ENCODE data around the gene LGALS13.
A peak's percentile ranks its signal among the peaks of the same experiment; 100 is the strongest.

The LGALS13 gene

GRCh38 chr19:39602224-39602623 lies at the start of gene LGALS13:
Gene LGALS13, plus strand, starts transcription at chr19:39602524. Its CDS starts 45 bp downstream, at chr19:39602569.
- DNase-seq (ENCODE audit: low read depth in 2 of 2): no peak

GRCh38 chr19:39553082-39553652 lies 49.2 kb upstream of the LGALS13 start:
- no peak for DNase-seq (ENCODE audit: low read depth in 2 of 2)

GRCh38 chr19:39554701-39555311 lies 47.5 kb upstream of the LGALS13 start:
- DNase-seq (ENCODE audit: low read depth in 2 of 2): no peak

- no peak for DNase-seq (ENCODE audit: low read depth in 2 of 2)
Measured at GRCh38 chr19:39555883-39556282, 46.4 kb upstream of the LGALS13 start.

- no peak for DNase-seq (ENCODE audit: low read depth in 2 of 2)
Measured at GRCh38 chr19:39557811-39558623, 44.3 kb upstream of the LGALS13 start.

GRCh38 chr19:39558624-39559117 lies 43.7 kb upstream of the LGALS13 start:
- DNase-seq (ENCODE audit: low read depth in 2 of 2): peak in 1 of 2 donors; percentile 23

GRCh38 chr19:39563408-39563807 lies 38.9 kb upstream of the LGALS13 start:
- no peak for DNase-seq (ENCODE audit: low read depth in 2 of 2)

- DNase-seq (ENCODE audit: low read depth in 2 of 2): no peak
Measured at GRCh38 chr19:39566064-39566463, 36.3 kb upstream of the LGALS13 start.

- no peak for DNase-seq (ENCODE audit: low read depth in 2 of 2)
Measured at GRCh38 chr19:39568604-39569003, 33.7 kb upstream of the LGALS13 start.

GRCh38 chr19:39582442-39582841 lies 19.9 kb upstream of the LGALS13 start:
- peak in 1 of 2 donors; percentile 7 for DNase-seq (ENCODE audit: low read depth in 2 of 2)

- DNase-seq (ENCODE audit: low read depth in 2 of 2): no peak
Measured at GRCh38 chr19:39582891-39583625, 19.3 kb upstream of the LGALS13 start.

- DNase-seq (ENCODE audit: low read depth in 2 of 2): no peak
Measured at GRCh38 chr19:39587496-39587895, 14.8 kb upstream of the LGALS13 start.

GRCh38 chr19:39588066-39588465 lies 14.3 kb upstream of the LGALS13 start:
- DNase-seq (ENCODE audit: low read depth in 2 of 2): no peak

- DNase-seq (ENCODE audit: low read depth in 2 of 2): no peak
Measured at GRCh38 chr19:39590265-39590664, 12.1 kb upstream of the LGALS13 start.

GRCh38 chr19:39592381-39592780 lies 9.9 kb upstream of the LGALS13 start:
- no peak for DNase-seq (ENCODE audit: low read depth in 2 of 2)

- no peak for DNase-seq (ENCODE audit: low read depth in 2 of 2)
Measured at GRCh38 chr19:39595950-39596349, 6.4 kb upstream of the LGALS13 start.

GRCh38 chr19:39596911-39597310 lies 5.4 kb upstream of the LGALS13 start:
- no peak for DNase-seq (ENCODE audit: low read depth in 2 of 2)

GRCh38 chr19:39599116-39599515 lies 3.2 kb upstream of the LGALS13 start:
- peak in 1 of 2 donors; percentile 4 for DNase-seq (ENCODE audit: low read depth in 2 of 2)

GRCh38 chr19:39603825-39604224 lies 1.5 kb downstream of the LGALS13 start:
- no peak for DNase-seq (ENCODE audit: low read depth in 2 of 2)

GRCh38 chr19:39607021-39607420 lies 4.7 kb downstream of the LGALS13 start:
- no peak for DNase-seq (ENCODE audit: low read depth in 2 of 2)

GRCh38 chr19:39607561-39607960 lies 5.2 kb downstream of the LGALS13 start:
- no peak for DNase-seq (ENCODE audit: low read depth in 2 of 2)

GRCh38 chr19:39613597-39613996 lies 11.3 kb downstream of the LGALS13 start:
- DNase-seq (ENCODE audit: low read depth in 2 of 2): no peak
